Endodermal cell (in vitro differentiated cells): ENCODE data around the gene SORCS2. TPM values are rescaled to one million over a fixed set of nuclear protein-coding genes. Genes with fewer than 3 reads are reported as not detected.
A peak's percentile ranks its signal among the peaks of the same experiment; 100 is the strongest.

ENCODE experiments used
- DNase-seq: peaks from one replicate; pipeline ENCODE4 v3.0.0-alpha.2; 2017
- H3K27ac ChIP-seq: 2 replicates; pipeline ENCODE4 v1.5.1; 2013; ENCODE audit warnings: mild to moderate bottlenecking, low read depth, low read length, moderate library complexity
- H3K27me3 ChIP-seq: 2 replicates; pipeline ENCODE4 v1.6.1; 2013; ENCODE audit warnings: mild to moderate bottlenecking, low read length, moderate library complexity; ENCODE audit not compliant: insufficient read depth, control insufficient read depth, poor library complexity, severe bottlenecking
- H3K36me3 ChIP-seq: 2 replicates; pipeline ENCODE4 v1.7.0; 2013; ENCODE audit warnings: mild to moderate bottlenecking, low read length, moderate library complexity; ENCODE audit not compliant: control insufficient read depth, insufficient read depth
- H3K4me1 ChIP-seq: one replicate; pipeline ENCODE4 v1.7.0; 2013; ENCODE audit warnings: low read length; ENCODE audit not compliant: control insufficient read depth, insufficient read depth
- H3K4me3 ChIP-seq: 2 replicates; pipeline ENCODE4 v1.5.1; 2013; ENCODE audit warnings: mild to moderate bottlenecking, low read length, moderate library complexity
- H3K9ac ChIP-seq: 2 replicates; pipeline ENCODE4 v1.6.1; 2013; ENCODE audit warnings: mild to moderate bottlenecking, low read length, moderate library complexity; ENCODE audit not compliant: poor library complexity, severe bottlenecking; ENCODE audit errors: extremely low read depth
- H3K9me3 ChIP-seq: 2 replicates; pipeline ENCODE4 v1.6.1; 2013; ENCODE audit warnings: mild to moderate bottlenecking, low read length, moderate library complexity; ENCODE audit not compliant: control insufficient read depth
- H3K27ac Mint-ChIP-seq: 2 replicates; pipeline ENCODE4 v1.8.0; 2020; ENCODE audit warnings: mixed read lengths
- H3K27me3 Mint-ChIP-seq: 2 replicates; pipeline ENCODE4 v1.8.0; 2021; ENCODE audit warnings: mild to moderate bottlenecking, mixed read lengths; ENCODE audit not compliant: insufficient read depth
- H3K36me3 Mint-ChIP-seq: 2 replicates; pipeline ENCODE4 v1.8.0; 2020; ENCODE audit warnings: low read depth, mixed read lengths
- H3K4me1 Mint-ChIP-seq: 2 replicates; pipeline ENCODE4 v1.8.0; 2020; ENCODE audit warnings: mixed read lengths
- H3K4me3 Mint-ChIP-seq: 2 replicates; pipeline ENCODE4 v1.8.0; 2020; ENCODE audit warnings: mild to moderate bottlenecking, moderate library complexity, mixed read lengths
- H3K9me3 Mint-ChIP-seq: 2 replicates; pipeline ENCODE4 v1.8.0; 2020; ENCODE audit warnings: mild to moderate bottlenecking, mixed read lengths
- CTCF ChIP-seq: fragments of 200-600 bp; sonication (generic); conservative IDR thresholded peaks from 2 replicates; pipeline ENCODE4 v1.5.0; 2021; ENCODE audit warnings: antibody characterized with exemption, mild to moderate bottlenecking
- WGBS, 2 experiments: methylation state at CpG; one replicate each; pipeline versions ENCODE4 v1.1.5 to v1.1.7; 2013; ENCODE audit warnings: missing lambda C conversion rate in 2 of 2, mixed read lengths in 1 of 2; ENCODE audit not compliant: insufficient coverage in 1 of 2, insufficient read length in 1 of 2; 5-methylcytosine and 5-hydroxymethylcytosine counted together
- total RNA-seq, 2 donors: library from RNA; stranded (reverse); fragmentation: NEBNext Ultra II Directional in 1 of 2; extraction: Animal tissue kit (Norgen Biotek cat#: 25700) in 1 of 2; gene quantifications; 2 replicates in 1 of 2; 3 replicates in 1 of 2; pipeline ENCODE4 v1.2.1, GENCODE V29; 2021

The SORCS2 gene
- total RNA-seq, 2 donors from 2014 or later: 1.4 to 1.9 TPM

GRCh38 chr4:7426525-7427171 is 234.3 kb downstream of the SORCS2 start:
- no peak for TF ChIP-seq CTCF
- WGBS, 2 experiments: 91 to 100% methylated on average over 7 to 20 of the region's 20 CpGs
- no peak overlapping the region for H3K27ac ChIP-seq
- H3K4me1 ChIP-seq: no peaks in the 10 kb centered on the region
- no peak overlapping the region for H3K9ac ChIP-seq
- Mint-ChIP-seq H3K27me3 (no peaks in the 10 kb centered on the region), H3K27ac (no peak overlapping the region), H3K4me1 (peaks cover 23% of the 10 kb centered on the region), H3K9me3 (no peaks in the 10 kb centered on the region), H3K36me3 (no peaks in the 10 kb centered on the region), H3K4me3 (no peak overlapping the region)
- H3K27me3 ChIP-seq: no peaks in the 10 kb centered on the region
- no peaks in the 10 kb centered on the region for H3K36me3 ChIP-seq
- DNase-seq: peak; percentile 45
- no peaks in the 10 kb centered on the region for H3K9me3 ChIP-seq
- H3K4me3 ChIP-seq: no peak overlapping the region

- Histone ChIP-seq H3K36me3 (no peaks in the 10 kb centered on the region), H3K27me3 (no peaks in the 10 kb centered on the region), H3K4me1 (no peaks in the 10 kb centered on the region), H3K9ac (no peak overlapping the region), H3K4me3 (no peak overlapping the region), H3K27ac (no peak overlapping the region), H3K9me3 (no peaks in the 10 kb centered on the region)
- no peaks in the 10 kb centered on the region for H3K9me3 Mint-ChIP-seq
- no peak overlapping the region for H3K4me3 Mint-ChIP-seq
- no peaks in the 10 kb centered on the region for H3K27me3 Mint-ChIP-seq
- 72 to 81% methylated on average over 7 to 10 of the region's 10 CpGs for WGBS, 2 experiments
- H3K36me3 Mint-ChIP-seq: no peaks in the 10 kb centered on the region
- H3K27ac Mint-ChIP-seq: no peak overlapping the region
- DNase-seq: peak; percentile 47
- TF ChIP-seq CTCF: no peak
- peaks cover 23% of the 10 kb centered on the region for H3K4me1 Mint-ChIP-seq
These were observed 235.0 kb downstream of the SORCS2 start for GRCh38 chr4:7427361-7427760.

- H3K4me3 Mint-ChIP-seq: no peak overlapping the region
- peak overlapping the region; percentile 75 for H3K27ac Mint-ChIP-seq
- no peak for TF ChIP-seq CTCF
- H3K27me3 ChIP-seq: no peaks in the 10 kb centered on the region
- H3K9me3 ChIP-seq: no peaks in the 10 kb centered on the region
- WGBS, 2 experiments: 85 to 100% methylated on average over 4 to 13 of the region's 13 CpGs
- no peak overlapping the region for H3K4me3 ChIP-seq
- no peaks in the 10 kb centered on the region for H3K36me3 Mint-ChIP-seq
- H3K9ac ChIP-seq: no peak overlapping the region
- no peaks in the 10 kb centered on the region for H3K9me3 Mint-ChIP-seq
- H3K4me1 ChIP-seq: no peaks in the 10 kb centered on the region
- H3K27me3 Mint-ChIP-seq: no peaks in the 10 kb centered on the region
- H3K36me3 ChIP-seq: no peaks in the 10 kb centered on the region
- H3K27ac ChIP-seq: peak overlapping the region; percentile 51
- DNase-seq: peak; percentile 45
- peaks cover 23% of the 10 kb centered on the region for H3K4me1 Mint-ChIP-seq
These were observed 235.5 kb downstream of the SORCS2 start for GRCh38 chr4:7427831-7428260.
